GM18861 (cell line): Measurements from ENCODE around the gene LIPC.

Experiments
- ATAC-seq: cut with Tn5 transposase; IDR thresholded peaks from one replicate; pipeline ENCODE4 v1.9.1; 2021; ENCODE audit not compliant: unreplicated experiment

LIPC gene

DNA sequence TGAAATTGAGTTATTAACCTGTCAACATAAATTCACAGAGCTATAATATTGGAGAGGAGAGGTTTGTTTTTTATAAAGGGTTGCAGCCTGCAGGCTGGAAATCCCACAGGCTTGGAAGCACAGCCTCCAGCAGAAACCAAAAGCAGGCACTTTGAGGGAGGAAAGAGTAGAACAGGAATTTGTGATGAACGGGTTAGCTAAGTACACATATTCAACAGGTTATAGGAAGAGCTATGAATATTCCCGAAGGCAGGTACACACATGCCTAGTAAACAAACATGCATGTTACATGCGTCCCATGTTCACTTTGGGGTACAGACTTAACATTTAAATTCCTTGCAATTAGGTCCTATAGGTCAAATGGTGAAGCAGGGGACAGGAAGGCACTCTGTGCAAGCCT, 25.9 kb upstream of the LIPC start:
- ATAC-seq, result no peak

DNA sequence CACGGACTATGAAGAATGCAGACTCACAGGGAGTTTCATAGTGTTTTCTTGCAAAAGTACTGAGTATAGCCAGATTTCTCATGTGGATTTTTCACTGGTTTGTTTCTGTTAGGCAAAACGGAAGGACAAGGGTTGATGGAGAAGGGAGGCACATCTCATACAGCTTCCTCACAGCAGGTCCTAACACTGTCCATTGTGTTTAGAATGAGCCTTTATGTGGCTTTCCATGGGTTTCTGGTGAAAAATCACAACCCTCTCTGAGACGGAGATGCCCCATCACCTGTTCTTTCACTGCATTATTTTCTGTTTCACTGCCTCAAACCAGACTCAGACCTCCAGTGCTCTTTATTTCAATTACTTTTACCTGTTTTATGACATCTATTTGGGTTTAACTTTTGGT, 25.0 kb upstream of the LIPC start:
- no peak for ATAC-seq

DNA sequence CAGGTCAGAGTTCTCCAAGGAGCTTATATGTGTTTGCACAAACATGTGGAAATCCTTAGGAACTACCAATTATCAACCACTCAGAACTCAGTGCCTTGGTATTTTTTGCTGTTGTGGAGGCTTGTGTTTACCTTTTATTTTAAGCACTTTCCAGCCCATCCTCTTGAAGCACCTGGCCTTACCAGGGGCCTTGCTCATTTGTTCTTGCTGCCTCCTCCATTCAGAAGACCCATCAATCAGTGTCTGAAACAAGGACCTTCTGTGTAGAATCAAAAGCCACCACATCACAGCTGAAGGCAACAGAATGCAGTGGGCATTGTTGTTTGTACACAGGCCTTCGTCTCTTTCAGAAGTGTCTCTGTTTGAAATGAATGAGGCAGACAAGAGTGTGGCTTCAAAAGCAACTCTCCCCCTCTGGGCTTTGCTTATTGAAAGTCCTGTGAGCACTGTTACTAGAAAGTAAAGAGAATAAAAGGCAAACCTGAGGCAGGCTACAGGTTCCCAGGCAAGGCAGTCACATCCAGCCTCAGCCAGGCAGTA, 24.5 kb upstream of the LIPC start:
- no peak for ATAC-seq

- no peak for ATAC-seq
Measured at GRCh38 chr15:58407778-58408177, 24.0 kb upstream of the LIPC start.

DNA sequence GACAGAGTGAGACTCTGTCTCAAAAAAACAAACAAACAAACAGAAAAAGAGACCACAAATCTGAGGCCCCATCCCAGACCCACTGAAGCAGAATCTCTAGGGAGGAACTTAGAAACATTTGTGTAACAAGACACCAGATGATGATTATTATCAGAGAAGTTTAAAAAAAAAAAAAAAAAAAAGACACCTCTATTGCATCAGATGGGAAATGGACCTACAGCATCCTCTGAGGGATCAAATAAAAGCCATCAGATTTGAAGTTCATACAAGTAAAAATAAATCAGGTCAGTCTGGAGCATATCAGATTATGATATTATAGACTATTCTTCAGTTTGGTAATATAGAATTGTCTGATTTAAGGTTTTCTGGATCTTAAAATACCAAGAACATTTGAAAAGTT, 21.9 kb upstream of the LIPC start:
- ATAC-seq, result no peak

GRCh38 chr15:58410353-58410752, 21.4 kb upstream of the LIPC start:
- no peak for ATAC-seq

DNA sequence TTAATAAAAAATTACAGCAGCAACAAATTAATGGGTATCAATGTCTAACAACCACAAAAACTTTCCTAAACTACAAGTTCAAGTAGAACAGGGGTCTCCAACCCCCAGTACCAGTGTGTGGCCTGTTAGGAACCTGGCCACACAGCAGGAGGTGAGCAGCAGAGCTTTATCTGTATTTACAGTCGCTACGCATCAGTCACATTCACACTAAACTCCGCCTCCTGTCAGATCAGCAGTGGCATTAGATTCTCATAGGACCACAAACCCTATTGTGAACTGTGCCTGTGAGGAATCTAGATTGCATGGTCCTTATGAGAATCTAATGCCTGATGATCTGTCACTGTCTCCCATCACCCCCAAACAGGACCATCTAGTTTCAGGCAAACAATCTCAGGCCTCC, 18.5 kb upstream of the LIPC start:
- no peak for ATAC-seq

DNA sequence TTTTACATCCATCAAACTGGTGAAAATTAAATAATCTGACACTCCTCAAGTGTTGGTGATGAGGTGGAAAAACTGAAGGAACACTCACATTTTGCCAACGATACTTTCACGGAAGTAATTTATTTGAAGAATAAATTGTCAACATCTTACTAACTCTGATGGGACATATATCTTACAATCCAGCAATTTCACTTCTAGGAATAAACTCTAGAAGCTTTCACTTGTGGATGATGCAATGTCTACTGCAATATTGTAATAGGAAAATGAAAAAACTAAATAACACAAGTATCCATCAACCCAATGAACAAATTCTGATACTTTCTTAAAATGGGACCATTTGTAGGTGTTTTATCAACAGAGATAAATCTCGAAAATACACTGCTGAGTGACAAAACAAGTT, 16.2 kb upstream of the LIPC start:
- ATAC-seq, result no peak

DNA sequence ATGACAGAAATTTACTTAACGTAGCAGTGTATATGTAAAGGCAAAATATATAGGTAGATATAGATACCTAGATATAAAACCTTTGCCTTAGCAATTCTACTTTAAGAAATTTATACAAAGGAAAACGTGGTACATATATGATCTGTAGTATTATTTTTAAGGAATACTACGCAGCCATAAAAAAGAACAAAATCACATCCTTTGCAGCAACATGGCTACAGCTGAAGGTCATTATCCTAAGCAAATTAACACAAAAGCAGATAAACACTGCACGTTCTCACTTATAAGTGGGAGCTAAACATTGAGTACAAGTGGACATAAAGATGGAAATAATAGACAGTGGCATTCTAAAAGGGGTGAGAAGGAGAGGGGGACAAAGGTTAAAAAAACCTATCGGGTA, 14.8 kb upstream of the LIPC start:
- ATAC-seq, result no peak

- no peak for ATAC-seq
Measured at GRCh38 chr15:58418135-58418534, 13.7 kb upstream of the LIPC start.

GRCh38 chr15:58419803-58420524, 11.8 kb upstream of the LIPC start:
- no peak for ATAC-seq

DNA sequence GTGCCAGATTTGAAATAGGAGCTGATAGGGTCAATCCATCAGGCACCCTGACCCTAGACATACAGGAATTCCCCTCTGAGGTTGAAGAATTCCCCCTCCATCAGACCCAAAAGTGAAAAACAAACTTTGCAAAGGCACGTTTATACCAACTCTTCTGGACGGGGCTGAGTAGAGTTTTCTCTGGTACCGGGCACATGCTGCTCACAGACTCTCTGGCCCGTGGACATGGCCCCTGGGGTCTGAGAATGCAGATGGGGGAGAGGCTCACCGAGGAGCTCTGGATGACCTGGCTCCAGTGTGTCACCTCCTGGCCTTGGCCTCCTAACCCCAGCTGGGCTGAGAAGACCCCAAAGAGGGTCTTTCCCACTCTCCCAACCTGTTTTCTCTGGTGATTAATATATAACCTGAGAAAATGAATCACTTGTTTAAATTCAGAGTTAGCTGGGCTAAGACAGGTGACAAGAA, 11.2 kb upstream of the LIPC start:
- ATAC-seq, result no peak

- ATAC-seq, result no peak
Measured at GRCh38 chr15:58423205-58423604, 8.6 kb upstream of the LIPC start.

- no peak for ATAC-seq
Measured at GRCh38 chr15:58423831-58424608, 7.8 kb upstream of the LIPC start.

GRCh38 chr15:58424722-58425121, 7.1 kb upstream of the LIPC start:
- no peak for ATAC-seq

GRCh38 chr15:58425185-58425584, 6.6 kb upstream of the LIPC start:
- ATAC-seq, result no peak

- no peak for ATAC-seq
Measured at GRCh38 chr15:58425834-58426233, 6.0 kb upstream of the LIPC start.

DNA sequence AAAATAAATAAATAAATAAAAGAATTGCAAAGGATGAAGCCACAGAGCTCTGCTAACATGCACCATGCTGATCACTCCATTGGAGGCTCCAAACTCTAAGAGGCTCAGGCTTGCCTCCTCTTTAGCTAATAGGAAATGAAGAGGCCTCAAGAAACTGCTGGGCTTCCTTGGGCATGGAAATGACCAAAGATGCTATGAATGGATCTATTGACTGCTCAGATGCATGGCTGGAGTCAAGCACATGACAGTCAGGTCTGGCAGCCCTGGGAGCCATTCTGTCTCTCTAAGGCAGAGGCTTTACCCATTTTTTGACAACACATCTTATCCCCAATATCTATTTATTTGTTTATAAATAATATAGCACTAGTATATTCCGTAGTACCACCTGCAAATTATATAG, 5.3 kb upstream of the LIPC start:
- no peak for ATAC-seq

GRCh38 chr15:58427987-58428386, 3.8 kb upstream of the LIPC start:
- ATAC-seq, result no peak

GRCh38 chr15:58430224-58430787, 1.5 kb upstream of the LIPC start:
- ATAC-seq, result no peak

DNA sequence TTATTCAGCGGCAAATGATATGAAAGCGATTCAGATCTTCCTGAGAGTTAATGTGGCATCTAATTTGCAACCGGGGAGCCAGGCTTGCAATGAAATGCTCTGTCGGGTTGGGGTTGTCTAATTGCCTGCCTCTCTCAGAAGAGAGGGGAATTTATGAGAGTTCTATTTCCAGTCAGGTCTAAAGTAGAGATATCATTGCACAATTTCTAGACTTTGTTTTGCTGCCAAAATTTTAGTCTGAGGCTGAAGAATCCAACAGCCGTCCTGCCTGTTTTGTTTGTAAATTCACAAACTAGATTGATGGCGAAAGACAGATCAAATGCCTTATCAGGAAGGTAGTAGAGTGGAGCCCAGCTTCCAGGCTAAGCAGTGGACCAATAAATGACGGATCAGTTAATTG, 610 bp downstream of the LIPC start:
- no peak for ATAC-seq
